ENCODE measurements around the gene CLIP1. TPM values are rescaled to one million over a fixed set of nuclear protein-coding genes. Genes with fewer than 3 reads are reported as not detected.

Gene CLIP1
- total and polyA plus RNA-seq, 2 of the 13 experiments (the other 11 are each of a cell fraction or from before 2014, with no cell fraction given), result 28.9 to 43.7 TPM

DNA sequence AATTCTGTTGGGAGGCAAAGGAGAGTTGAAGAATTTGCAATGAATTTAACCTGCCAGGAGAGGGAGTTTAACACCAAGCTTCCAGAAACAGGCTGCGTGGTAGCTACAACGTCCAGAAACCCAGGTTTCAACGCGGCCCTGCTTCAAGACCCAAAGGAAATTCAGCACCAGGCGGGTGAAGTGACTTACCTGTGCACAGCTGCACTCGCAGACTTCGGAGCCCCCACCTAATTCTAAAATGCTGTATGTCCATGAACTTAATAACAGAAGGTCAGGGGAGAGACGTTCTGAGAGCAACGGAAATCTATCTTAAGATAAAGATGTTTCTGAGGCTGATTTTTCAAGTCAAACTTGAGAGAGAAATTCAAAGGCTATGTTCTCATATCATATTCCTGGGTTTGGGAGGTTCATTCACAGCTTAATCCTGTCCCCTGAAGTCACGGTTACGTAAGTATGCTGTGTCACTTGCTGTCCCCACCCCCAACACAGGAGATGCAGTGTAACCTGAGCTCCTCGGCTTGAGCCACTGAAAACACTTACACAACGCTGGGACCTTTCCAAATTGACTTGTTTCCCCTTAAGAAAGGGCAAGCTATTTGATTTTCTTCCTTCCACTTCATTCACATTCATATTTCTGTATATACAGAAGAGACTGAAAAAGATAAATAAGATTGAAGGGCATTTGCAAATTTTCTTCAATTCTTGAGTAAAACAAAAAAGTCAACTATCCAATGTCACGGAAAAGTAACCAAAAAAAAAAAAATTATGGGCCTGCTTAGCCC is 22.7 kb downstream of the CLIP1 start (continued):
- TF ChIP-seq SIX1 (CRISPR knock-in tag; IDR thresholded peaks at IDR 0.05; ENCODE audit: borderline replicate concordance) (peak; percentile 98), IRF2 (CRISPR knock-in tag; IDR thresholded peaks at IDR 0.05) (no peak)

- intact Hi-C loops (cut with micrococcal nuclease; ENCODE audit: unreplicated experiment), result loop anchor here (1.0 kb wide), 1 partner anchor 72 kb away; no protein-coding TSS in a partner anchor
- peak overlapping the region; percentile 73 for H3K9ac ChIP-seq (ENCODE audit: insufficient read depth, low read depth, low read length)
- no TSS peak for BruUV-seq (replicated peaks)
- H3K27ac ChIP-seq (ENCODE audit: extremely low read length, insufficient read depth, low read length), result peak overlapping the region; percentile 94
- WGBS (ENCODE audit: low lambda C conversion rate), result 4% methylated on average over 2 of the region's 2 CpGs
- H3K36me3 ChIP-seq (replicated peaks in 1 of 2; ENCODE audit: control insufficient read depth in 1 of 2, insufficient read depth in 2 of 2, low read length in 2 of 2), result no peaks in the 10 kb centered on the region
- ChIA-PET POLR2A (interaction anchor here (0.6 to 6.0 kb wide), 28 partner anchors 8 to 961 kb away, joined by 3 to 127 read pairs (median 5); partner anchors contain the start of genes CLIP1, DIABLO, KNTC1 and RSRC2), CTCF (ENCODE audit: low intra/inter-chr PET ratio, low total read pairs) (interaction anchor here (0.9 to 3.0 kb wide), 2 partner anchors 23 to 72 kb away, joined by 4 to 31 read pairs; no protein-coding TSS in a partner anchor)
- no peaks in the 10 kb centered on the region for H3K27me3 ChIP-seq (ENCODE audit: control insufficient read depth in 1 of 2, insufficient read depth in 2 of 2, low read length in 2 of 2)
- peak overlapping the region; percentile 92 for H3K4me2 ChIP-seq (ENCODE audit: low read depth, low read length)
- in situ Hi-C loops (cut with HindIII; ENCODE audit: extremely low pct_ligation_motif_present, low pct_unique_long_range_greater_than_20kb), result loop anchor here (5.0 kb wide), 1 partner anchor 73 kb away; no protein-coding TSS in a partner anchor
- peak overlapping the region; percentile 15 to 50 (median 24); a peak in 4 of 6 replicates for H3K4me3 ChIP-seq (replicated peaks in 1 of 3; ENCODE audit: insufficient read depth in 1 of 3, low read depth in 2 of 3, low read length in 3 of 3)
- H3K79me2 ChIP-seq (ENCODE audit: insufficient read depth, low read length), result peaks cover 17% of the 10 kb centered on the region
- H4K20me1 ChIP-seq (ENCODE audit: insufficient read depth, low read length), result no peaks in the 10 kb centered on the region
- DNase-seq (ENCODE audit: low spot score) (no peak), ATAC-seq (peak; percentile 19), FAIRE-seq (peak; percentile 18)
- no peaks in the 10 kb centered on the region for H3K9me3 ChIP-seq (ENCODE audit: low read length)
- peaks cover 64% of the 10 kb centered on the region for H3K4me1 ChIP-seq (ENCODE audit: insufficient read depth, low read length)
- H2AFZ ChIP-seq (ENCODE audit: low read length), result no peak overlapping the region
- TF ChIP-seq ZBTB3 (CRISPR knock-in tag; IDR thresholded peaks at IDR 0.05; ENCODE audit: borderline replicate concordance, low read depth) (no peak), CREB1 (IDR thresholded peaks at IDR 0.05) (no peak), CREB1 (CRISPR knock-in tag; IDR thresholded peaks at IDR 0.05) (peak; percentile 8), ZSCAN29 (CRISPR knock-in tag; conservative IDR thresholded peaks at IDR 0.05) (0 out of 2 replicates have a peak, but pooled peaks have one; percentile 8), ZSCAN22 (CRISPR knock-in tag; IDR thresholded peaks at IDR 0.05) (0 out of 2 replicates have a peak, but pooled peaks have one; percentile 28), ZNF740 (CRISPR knock-in tag; IDR thresholded peaks at IDR 0.05) (no peak), CBX5 (CRISPR knock-in tag; IDR thresholded peaks at IDR 0.05; ENCODE audit: borderline replicate concordance) (no peak), ZNF792 (CRISPR knock-in tag; IDR thresholded peaks at IDR 0.05) (no peak), ARHGAP35 (CRISPR knock-in tag; IDR thresholded peaks at IDR 0.05; ENCODE audit: borderline replicate concordance) (no peak), PAXIP1 (CRISPR knock-in tag; conservative IDR thresholded peaks at IDR 0.05) (no peak), GTF2F1 (IDR thresholded peaks at IDR 0.05; ENCODE audit: low read length) (no peak), GFI1 (CRISPR knock-in tag; IDR thresholded peaks at IDR 0.05; ENCODE audit: borderline replicate concordance) (0 out of 2 replicates have a peak, but pooled peaks have one; percentile 22), ZNF205 (CRISPR knock-in tag; IDR thresholded peaks at IDR 0.05) (no peak), GTF3A (CRISPR knock-in tag; conservative IDR thresholded peaks at IDR 0.05) (0 out of 2 replicates have a peak, but pooled peaks have one; percentile 5), PPARG (CRISPR knock-in tag; conservative IDR thresholded peaks at IDR 0.05) (0 out of 2 replicates have a peak, but pooled peaks have one; percentile 35)
- TF ChIP-seq, protein P1, sequence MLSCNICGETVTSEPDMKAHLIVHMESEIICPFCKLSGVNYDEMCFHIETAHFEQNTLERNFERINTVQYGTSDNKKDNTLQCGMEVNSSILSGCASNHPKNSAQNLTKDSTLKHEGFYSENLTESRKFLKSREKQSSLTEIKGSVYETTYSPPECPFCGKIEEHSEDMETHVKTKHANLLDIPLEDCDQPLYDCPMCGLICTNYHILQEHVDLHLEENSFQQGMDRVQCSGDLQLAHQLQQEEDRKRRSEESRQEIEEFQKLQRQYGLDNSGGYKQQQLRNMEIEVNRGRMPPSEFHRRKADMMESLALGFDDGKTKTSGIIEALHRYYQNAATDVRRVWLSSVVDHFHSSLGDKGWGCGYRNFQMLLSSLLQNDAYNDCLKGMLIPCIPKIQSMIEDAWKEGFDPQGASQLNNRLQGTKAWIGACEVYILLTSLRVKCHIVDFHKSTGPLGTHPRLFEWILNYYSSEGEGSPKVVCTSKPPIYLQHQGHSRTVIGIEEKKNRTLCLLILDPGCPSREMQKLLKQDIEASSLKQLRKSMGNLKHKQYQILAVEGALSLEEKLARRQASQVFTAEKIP (CRISPR knock-in tag; IDR thresholded peaks at IDR 0.05; ENCODE audit: borderline replicate concordance), result no peak
These were observed 23.2 kb downstream of the CLIP1 start for GRCh38 chr12:122399254-122399591.
